SK-N-SH (cell line): ENCODE results near the gene KAT2A. TPM values are rescaled to one million over a fixed set of nuclear protein-coding genes. Genes with fewer than 3 reads are reported as not detected.

ENCODE experiments used
- CTCF ChIA-PET: fragments of 300-600, 350-600 bp; formaldehyde crosslinking; extraction: SDS; loops from one replicate; lab custom pipeline; 2021; lab: Yijun Ruan, JAX
- POLR2A ChIA-PET: fragments of 350-600 bp; sonication (Branson Sonifier 250); formaldehyde crosslinking; extraction: SDS; loops from one replicate; lab custom pipeline; 2020; ENCODE audit warnings: antibody characterized with exemption, inconsistent platforms; lab: Yijun Ruan, JAX
- DNase-seq: peaks from one replicate; pipeline ENCODE4 v3.0.0; 2012
- H2AFZ ChIP-seq: fragments of 200-600 bp; sonication (generic); 2 replicates; pipeline ENCODE4 v1.8.1; 2016; ENCODE audit warnings: antibody characterized with exemption, mild to moderate bottlenecking, low read depth
- H3F3A ChIP-seq: fragments of 200-600 bp; sonication (generic); replicated peaks from 2 replicates; pipeline ENCODE3; 2016; ENCODE audit warnings: antibody characterized with exemption, mild to moderate bottlenecking; ENCODE audit not compliant: insufficient read depth
- H3K27ac ChIP-seq, 2 experiments: fragments of 200-500 bp in 1 of 2; fragments of 200-600 bp in 1 of 2; sonication (Bioruptor generic) in 1 of 2; sonication (generic), shearing (Covaris generic) in 1 of 2; 2 replicates each; pipeline versions ENCODE4 v1.5.1 to v1.6.1; 2014 to 2016; ENCODE audit warnings: low read depth in 2 of 2, inconsistent platforms in 1 of 2, low read length in 1 of 2, mild to moderate bottlenecking in 1 of 2, mixed read lengths in 1 of 2
- H3K27me3 ChIP-seq: fragments of 200-600 bp; sonication (generic), shearing (Covaris generic); 2 replicates; pipeline ENCODE4 v1.6.1; 2016; ENCODE audit warnings: mixed run types; ENCODE audit not compliant: insufficient read depth
- H3K36me3 ChIP-seq, 2 experiments: fragments of 200-500 bp in 1 of 2; fragments of 200-600 bp in 1 of 2; sonication (Bioruptor generic) in 1 of 2; sonication (generic) in 1 of 2; replicated peaks in 1 of 2; 2 replicates each; pipeline versions ENCODE3 to v1.5.1; 2014 to 2016; ENCODE audit warnings: low read length in 1 of 2, mild to moderate bottlenecking in 1 of 2; ENCODE audit not compliant: insufficient read depth in 2 of 2, control insufficient read depth in 1 of 2
- H3K4me1 ChIP-seq, 2 experiments: fragments of 200-500 bp in 1 of 2; fragments of 200-600 bp in 1 of 2; sonication (Bioruptor generic) in 1 of 2; sonication (generic), shearing (Covaris generic) in 1 of 2; 2 replicates each; pipeline versions ENCODE4 v1.5.1 to v1.6.1; 2014 to 2016; ENCODE audit warnings: low read depth in 1 of 2, low read length in 1 of 2, mixed run types in 1 of 2; ENCODE audit not compliant: insufficient read depth in 2 of 2, control insufficient read depth in 1 of 2
- H3K4me2 ChIP-seq: fragments of 200-600 bp; sonication (generic), shearing (Covaris generic); 2 replicates; pipeline ENCODE4 v1.6.1; 2017; ENCODE audit warnings: mixed run types
- H3K4me3 ChIP-seq, 2 experiments: fragments of 200-500 bp in 1 of 2; fragments of 200-600 bp in 1 of 2; sonication (Bioruptor generic) in 1 of 2; sonication (generic), shearing (Covaris generic) in 1 of 2; 2 replicates each; pipeline versions ENCODE4 v1.5.1 to v1.8.1; 2014 to 2016; ENCODE audit warnings: low read depth in 2 of 2, inconsistent platforms in 1 of 2, low read length in 1 of 2, mild to moderate bottlenecking in 1 of 2, mixed read lengths in 1 of 2, moderate library complexity in 1 of 2
- H3K79me2 ChIP-seq: fragments of 200-600 bp; sonication (generic); 2 replicates; pipeline ENCODE4 v1.8.1; 2017; ENCODE audit warnings: mild to moderate bottlenecking; ENCODE audit not compliant: insufficient read depth
- H3K9ac ChIP-seq: fragments of 200-600 bp; sonication (generic); 2 replicates; pipeline ENCODE4 v1.6.1; 2017; ENCODE audit warnings: mixed run types
- H3K9me2 ChIP-seq: fragments of 200-600 bp; sonication (generic); 2 replicates; pipeline ENCODE4 v1.6.1; 2017; ENCODE audit warnings: mixed run types
- H3K9me3 ChIP-seq: fragments of 200-600 bp; sonication (generic); 2 replicates; pipeline ENCODE4 v1.6.1; 2017; ENCODE audit warnings: mixed run types, mild to moderate bottlenecking, moderate library complexity
- H4K20me1 ChIP-seq: fragments of 200-600 bp; sonication (generic); 2 replicates; pipeline ENCODE4 v1.6.1; 2017; ENCODE audit warnings: mild to moderate bottlenecking, mixed run types; ENCODE audit not compliant: insufficient read depth
- CHD2 ChIP-seq: fragments of 150-350 bp; IDR thresholded peaks from 2 replicates; pipeline ENCODE4 v1.6.1; 2018; ENCODE audit warnings: low read length; ENCODE audit not compliant: partially characterized antibody
- ELF1 ChIP-seq: IDR thresholded peaks from 2 replicates; pipeline ENCODE4 v1.4.0; 2012
- EZH2phosphoT487 ChIP-seq: fragments of 200-600 bp; sonication (generic); IDR thresholded peaks from 2 replicates; pipeline ENCODE4 v1.6.1; 2017; ENCODE audit warnings: low read depth, mixed run types, mild to moderate bottlenecking, antibody characterized with exemption, moderate library complexity, borderline replicate concordance
- FOXM1 ChIP-seq: IDR thresholded peaks from 2 replicates; pipeline ENCODE4 v1.4.0; 2012; ENCODE audit warnings: low read depth, mild to moderate bottlenecking
- GATA2 ChIP-seq: sonication (generic); formaldehyde crosslinking; IDR thresholded peaks from 2 replicates; pipeline ENCODE4 v1.5.0; 2020; ENCODE audit warnings: mild to moderate bottlenecking, missing genetic modification reagents
- IRF3 ChIP-seq: fragments of 150-350 bp; IDR thresholded peaks from 2 replicates; pipeline ENCODE4 v1.6.1; 2016; ENCODE audit warnings: mild to moderate bottlenecking, low read depth, low read length
- NRF1 ChIP-seq: IDR thresholded peaks from 2 replicates; pipeline ENCODE4 v1.6.1; 2012; ENCODE audit warnings: low read depth, mild to moderate bottlenecking, low read length
- RXRA ChIP-seq: IDR thresholded peaks from 2 replicates; pipeline ENCODE4 v1.4.0; 2012; ENCODE audit warnings: low read depth, mild to moderate bottlenecking, borderline replicate concordance
- SMC3 ChIP-seq: IDR thresholded peaks from 2 replicates; pipeline ENCODE4 v1.6.1; 2012; ENCODE audit warnings: low read depth, low read length, improper control_type of control experiment
- TAF1 ChIP-seq: IDR thresholded peaks from 2 replicates; pipeline ENCODE4 v1.6.1; 2012; ENCODE audit warnings: low read depth, mild to moderate bottlenecking, low read length, moderate library complexity, borderline replicate concordance
- TEAD4 ChIP-seq: IDR thresholded peaks from 2 replicates; pipeline ENCODE4 v1.4.0; 2012; ENCODE audit warnings: mild to moderate bottlenecking, borderline replicate concordance; ENCODE audit not compliant: insufficient read depth
- USF2 ChIP-seq: fragments of 150-350 bp; IDR thresholded peaks from 2 replicates; pipeline ENCODE4 v1.6.1; 2017; ENCODE audit warnings: antibody characterized with exemption, low read length, low read depth, borderline replicate concordance
- YY1 ChIP-seq: IDR thresholded peaks from 2 replicates; pipeline ENCODE4 v1.4.0; 2012; ENCODE audit warnings: low read depth, mild to moderate bottlenecking
- ZBTB33 ChIP-seq: IDR thresholded peaks from 2 replicates; pipeline ENCODE4 v1.4.0; 2012; ENCODE audit warnings: low read depth, borderline replicate concordance
- WGBS: methylation state at CpG from one replicate; pipeline ENCODE4 v1.1.6; 2017; ENCODE audit warnings: low lambda C conversion rate; 5-methylcytosine and 5-hydroxymethylcytosine counted together
- polyA plus RNA-seq, 3 experiments: library from polyadenylated mRNA; depleted of rRNA; stranded (reverse); fragments of >200 nt; gene quantifications; 2 replicates each; pipeline ENCODE4 v1.2.3, GENCODE V29; 2012
- TF ChIP-seq, protein P1 (sequence below): fragments of 200-600 bp; sonication (generic); IDR thresholded peaks from 2 replicates; pipeline ENCODE4 v1.6.1; 2017; ENCODE audit warnings: antibody characterized with exemption, mild to moderate bottlenecking, moderate library complexity

The KAT2A gene
- polyA plus RNA-seq, 1 of the 3 experiments (the other 2 are of a cell fraction) = 45.1 TPM

GRCh38 chr17:42088736-42089135 is 32.4 kb downstream of the KAT2A start:
- no peak for TF ChIP-seq SMC3
- TF ChIP-seq ZBTB33 = no peak
- no peak for TF ChIP-seq YY1
- TF ChIP-seq CHD2 = no peak
- TF ChIP-seq TAF1 = no peak
- no peak for TF ChIP-seq ELF1
- no peak for TF ChIP-seq IRF3
- TF ChIP-seq, protein P1, sequence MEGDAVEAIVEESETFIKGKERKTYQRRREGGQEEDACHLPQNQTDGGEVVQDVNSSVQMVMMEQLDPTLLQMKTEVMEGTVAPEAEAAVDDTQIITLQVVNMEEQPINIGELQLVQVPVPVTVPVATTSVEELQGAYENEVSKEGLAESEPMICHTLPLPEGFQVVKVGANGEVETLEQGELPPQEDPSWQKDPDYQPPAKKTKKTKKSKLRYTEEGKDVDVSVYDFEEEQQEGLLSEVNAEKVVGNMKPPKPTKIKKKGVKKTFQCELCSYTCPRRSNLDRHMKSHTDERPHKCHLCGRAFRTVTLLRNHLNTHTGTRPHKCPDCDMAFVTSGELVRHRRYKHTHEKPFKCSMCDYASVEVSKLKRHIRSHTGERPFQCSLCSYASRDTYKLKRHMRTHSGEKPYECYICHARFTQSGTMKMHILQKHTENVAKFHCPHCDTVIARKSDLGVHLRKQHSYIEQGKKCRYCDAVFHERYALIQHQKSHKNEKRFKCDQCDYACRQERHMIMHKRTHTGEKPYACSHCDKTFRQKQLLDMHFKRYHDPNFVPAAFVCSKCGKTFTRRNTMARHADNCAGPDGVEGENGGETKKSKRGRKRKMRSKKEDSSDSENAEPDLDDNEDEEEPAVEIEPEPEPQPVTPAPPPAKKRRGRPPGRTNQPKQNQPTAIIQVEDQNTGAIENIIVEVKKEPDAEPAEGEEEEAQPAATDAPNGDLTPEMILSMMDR = no peak
- TF ChIP-seq FOXM1 = no peak
- TF ChIP-seq, all 33 proteins: peak for 0
- no peak overlapping the region for H3K9ac ChIP-seq
- H2AFZ ChIP-seq = no peak overlapping the region
- WGBS = 88% methylated on average over 8 of the region's 8 CpGs
- no peaks in the 10 kb centered on the region for H4K20me1 ChIP-seq
- H3K4me1 ChIP-seq = no peaks in the 10 kb centered on the region
- no peak overlapping the region for H3K27ac ChIP-seq
- no peak overlapping the region for H3K4me3 ChIP-seq
- H3F3A ChIP-seq = no peaks in the 10 kb centered on the region
- H3K79me2 ChIP-seq = no peaks in the 10 kb centered on the region
- no peak overlapping the region for H3K4me2 ChIP-seq
- no peaks in the 10 kb centered on the region for H3K36me3 ChIP-seq
- H3K9me2 ChIP-seq = no peaks in the 10 kb centered on the region
- ChIA-PET POLR2A (no interaction called here), CTCF (interaction anchor here (0.7 to 5.7 kb wide), 5 partner anchors 10 to 76 kb away, joined by 3 to 46 read pairs (median 3); no protein-coding TSS in a partner anchor)
- H3K27me3 ChIP-seq = peaks cover 7% of the 10 kb centered on the region; the same call in 1 of the 2 replicates
- DNase-seq = no peak
- no peaks in the 10 kb centered on the region for H3K9me3 ChIP-seq

- Histone ChIP-seq H3K4me1 (no peaks in the 10 kb centered on the region), H4K20me1 (no peaks in the 10 kb centered on the region), H3K4me2 (no peak overlapping the region), H3F3A (no peaks in the 10 kb centered on the region), H3K79me2 (no peaks in the 10 kb centered on the region), H3K4me3 (no peak overlapping the region), H3K9me3 (no peaks in the 10 kb centered on the region), H3K9ac (no peak overlapping the region), H3K36me3 (no peaks in the 10 kb centered on the region), H3K27ac (no peak overlapping the region), H3K27me3 (peaks cover 7% of the 10 kb centered on the region; the same call in 1 of the 2 replicates), H3K9me2 (no peaks in the 10 kb centered on the region), H2AFZ (no peak overlapping the region)
- CTCF ChIA-PET = interaction anchor here (0.7 to 5.7 kb wide), 7 partner anchors 11 to 75 kb away, joined by 3 to 46 read pairs (median 3); no protein-coding TSS in a partner anchor
- DNase-seq = no peak
- POLR2A ChIA-PET = no interaction called here
- WGBS = 67% methylated on average over 6 of the region's 20 CpGs
- no peak for TF ChIP-seq EZH2phosphoT487
- no peak for TF ChIP-seq TEAD4
- TF ChIP-seq RXRA = no peak
- no peak for TF ChIP-seq GATA2
- no peak for TF ChIP-seq USF2
- TF ChIP-seq ELF1 = no peak
- no peak for TF ChIP-seq NRF1
These were observed 33.1 kb downstream of the KAT2A start for GRCh38 chr17:42087736-42088705.
